ENCODE data around the gene FCN2. TPM values are rescaled to one million over a fixed set of nuclear protein-coding genes. Genes with fewer than 3 reads are reported as not detected.
"Not testable (repeated sequence)": the region's sequence is repeated elsewhere in the genome, so short reads cannot be mapped to it uniquely, and the experiment has no call there.

Gene FCN2
- total RNA-seq, 1 experiment from 2014 or later, result not detected

DNA sequence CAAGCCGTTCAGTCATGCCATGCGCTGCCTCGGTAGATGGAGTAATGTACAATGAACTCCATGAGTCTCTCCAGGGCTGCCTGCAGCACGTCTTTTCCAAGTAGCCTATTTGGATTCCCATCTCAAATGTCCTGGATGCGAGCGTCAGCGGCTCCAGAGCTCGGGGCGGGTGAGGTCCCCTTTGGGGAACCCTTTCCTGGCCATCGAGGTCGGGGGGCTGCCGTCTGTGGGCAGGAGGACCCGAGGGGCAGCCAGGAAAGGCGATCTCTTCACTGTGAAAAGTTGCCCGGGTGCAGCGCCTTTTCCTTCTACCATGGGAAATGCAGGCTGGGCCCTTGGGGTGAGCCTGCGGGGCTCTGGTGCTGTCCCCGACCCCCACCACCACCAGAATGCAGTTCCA lies 36.9 kb upstream of the FCN2 start:
- Histone ChIP-seq H3K27me3 (no peaks in the 10 kb centered on the region), H3K36me3 (peaks cover 18% of the 10 kb centered on the region), H3K4me3 (no peak overlapping the region), H3K9me3 (no peaks in the 10 kb centered on the region)
- DNase-seq, result no peak

DNA sequence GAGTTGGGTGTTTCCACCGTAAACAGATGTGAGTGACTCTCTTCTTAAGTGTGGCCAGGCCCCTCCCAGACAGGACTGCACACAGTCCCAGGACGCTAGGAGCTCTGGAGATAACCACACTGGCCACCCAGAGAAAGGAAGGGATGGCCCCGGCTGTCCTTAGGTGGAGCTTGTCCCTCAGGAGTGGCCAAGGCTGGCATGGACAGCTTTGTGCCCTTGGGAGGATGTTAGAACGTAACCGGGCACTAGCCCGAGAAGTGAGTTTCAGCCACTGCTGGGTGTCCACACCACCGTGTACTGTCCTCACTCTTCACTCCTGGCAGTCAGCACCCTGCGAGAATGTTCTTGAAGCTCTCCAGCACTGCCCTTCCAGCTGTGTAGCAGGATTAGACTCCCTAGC lies 35.8 kb upstream of the FCN2 start:
- no peak overlapping the region for H3K4me3 ChIP-seq
- peaks cover 18% of the 10 kb centered on the region for H3K36me3 ChIP-seq
- no peak for DNase-seq
- no peaks in the 10 kb centered on the region for H3K9me3 ChIP-seq
- no peaks in the 10 kb centered on the region for H3K27me3 ChIP-seq

DNA sequence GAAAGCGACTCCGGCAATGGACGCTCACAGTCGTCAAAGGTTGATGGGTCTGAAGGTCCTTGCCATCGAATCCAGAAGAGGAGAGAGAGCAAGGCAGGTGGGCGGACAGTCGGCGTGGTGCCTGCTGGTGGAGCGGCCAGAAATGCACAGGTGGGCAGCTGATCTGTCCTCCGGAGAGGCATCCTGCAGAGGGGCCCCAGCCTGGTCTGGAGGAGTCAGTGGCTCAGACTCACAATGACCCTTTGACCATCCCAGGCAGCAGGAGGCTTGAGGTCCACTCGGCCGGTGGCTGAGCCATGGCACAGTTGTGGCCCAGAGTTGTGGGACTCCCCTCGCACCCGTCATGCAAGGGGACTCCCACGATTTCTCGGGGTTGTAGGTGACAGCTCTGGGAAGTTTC lies 34.4 kb upstream of the FCN2 start:
- H3K9me3 ChIP-seq, result no peaks in the 10 kb centered on the region
- no peaks in the 10 kb centered on the region for H3K27me3 ChIP-seq
- DNase-seq, result no peak
- no peak overlapping the region for H3K4me3 ChIP-seq
- peaks cover 18% of the 10 kb centered on the region for H3K36me3 ChIP-seq

DNA sequence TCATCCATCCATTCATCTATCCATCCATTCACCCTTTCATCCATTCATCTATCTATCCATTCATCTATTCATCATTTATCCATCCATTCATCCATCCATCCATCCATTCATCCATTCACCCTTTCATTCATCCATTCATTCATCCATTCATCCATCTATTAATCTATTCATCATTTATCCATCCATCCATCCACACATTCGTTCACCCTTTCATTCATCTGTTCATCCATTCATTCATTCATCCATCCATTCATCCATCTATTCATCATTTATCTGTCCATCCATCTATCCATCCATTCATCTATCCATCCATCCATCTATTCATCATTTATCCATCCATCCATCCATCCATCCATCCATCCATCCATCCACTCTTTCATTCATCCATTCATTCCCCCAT lies 33.9 kb upstream of the FCN2 start:
- no peaks in the 10 kb centered on the region for H3K9me3 ChIP-seq
- no peak for DNase-seq

DNA sequence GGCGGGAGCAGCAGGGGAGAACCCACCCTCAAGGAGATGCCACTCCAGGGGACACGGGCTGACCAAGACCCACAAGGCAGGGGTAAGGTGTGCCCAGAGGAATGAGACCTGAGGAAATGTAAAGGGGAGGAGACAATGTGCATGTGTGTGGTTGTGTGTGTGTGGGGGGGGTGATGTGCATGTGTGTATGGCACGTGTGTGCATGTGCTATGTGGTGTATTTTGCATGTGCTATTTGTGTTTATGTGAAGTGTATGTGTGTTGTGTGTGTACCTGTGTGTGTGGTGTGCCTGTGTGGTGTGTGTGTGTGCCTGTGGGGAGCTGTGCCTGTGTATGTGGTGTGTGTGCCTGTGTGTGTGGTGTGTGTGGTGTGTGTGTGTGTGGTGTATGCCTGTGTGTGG lies 33.5 kb upstream of the FCN2 start:
- H3K27me3 ChIP-seq, result no peaks in the 10 kb centered on the region
- DNase-seq, result no peak
- H3K36me3 ChIP-seq, result peaks cover 15% of the 10 kb centered on the region
- no peak overlapping the region for H3K4me3 ChIP-seq
- H3K9me3 ChIP-seq, result no peaks in the 10 kb centered on the region

More for the DNA sequence above, 33.9 kb upstream of the FCN2 start:
- Histone ChIP-seq H3K27me3 (no peaks in the 10 kb centered on the region), H3K36me3 (peaks cover 18% of the 10 kb centered on the region), H3K4me3 (no peak overlapping the region)

DNA sequence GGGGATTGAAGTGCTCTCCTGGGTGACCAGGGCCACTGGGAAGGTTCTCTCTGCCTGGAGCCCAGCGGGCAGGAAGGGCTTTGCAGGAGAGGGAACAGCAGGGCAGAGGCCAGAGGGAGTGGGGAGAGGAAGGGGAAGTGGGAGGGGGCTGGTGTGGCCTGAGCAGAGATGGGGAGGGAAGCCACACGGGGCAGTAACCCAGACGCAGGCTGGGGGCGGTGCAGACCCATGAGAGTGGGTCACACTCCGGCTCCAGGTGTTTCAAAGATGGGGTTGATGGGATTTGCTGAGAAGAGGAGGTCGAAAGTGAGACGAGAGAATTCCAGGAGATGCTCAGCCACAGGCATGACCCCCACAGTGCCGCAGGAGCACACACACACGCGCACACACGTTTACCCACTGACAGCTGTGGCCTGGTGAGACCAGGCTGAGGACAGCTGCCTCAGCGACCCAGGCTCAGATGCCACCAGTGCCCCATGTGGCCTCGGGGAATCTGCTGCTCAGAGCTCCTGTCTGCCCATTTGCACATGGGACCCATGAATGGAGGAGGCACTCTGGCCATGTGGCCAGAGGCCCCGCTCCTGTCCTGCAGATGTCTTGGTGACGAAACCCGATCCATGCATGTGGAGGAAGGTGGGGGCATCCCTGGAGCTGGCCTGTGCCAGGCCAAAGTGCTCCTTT lies 32.7 kb upstream of the FCN2 start:
- DNase-seq, result no peak
- H3K9me3 ChIP-seq, result no peaks in the 10 kb centered on the region
- peaks cover 10% of the 10 kb centered on the region for H3K36me3 ChIP-seq

DNA sequence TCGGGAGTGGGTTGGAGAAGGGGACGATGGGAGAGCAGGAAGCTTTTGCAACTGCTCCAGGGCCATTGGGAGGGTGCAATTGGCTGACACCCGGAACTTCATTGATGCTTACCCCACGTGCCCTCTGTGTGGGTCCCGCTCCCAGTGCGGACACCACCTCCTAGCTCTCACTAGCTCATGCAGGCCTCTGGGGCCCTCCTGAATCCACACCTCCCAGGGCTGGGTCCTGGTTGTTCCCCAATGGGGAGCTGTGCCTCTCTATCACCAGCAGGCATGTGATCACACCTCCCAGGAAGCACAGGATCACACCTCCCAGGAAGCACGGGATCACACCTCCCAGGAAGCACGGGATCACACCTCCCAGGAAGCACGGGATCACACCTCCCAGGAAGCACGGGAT lies 32.1 kb upstream of the FCN2 start:
- Histone ChIP-seq H3K36me3 (peaks cover 6% of the 10 kb centered on the region), H3K27me3 (no peaks in the 10 kb centered on the region), H3K4me3 (no peak overlapping the region), H3K9me3 (no peaks in the 10 kb centered on the region)
- no peak for DNase-seq

More for the DNA sequence above, 32.7 kb upstream of the FCN2 start:
- H3K27me3 ChIP-seq, result no peaks in the 10 kb centered on the region
- H3K4me3 ChIP-seq, result no peak overlapping the region

DNA sequence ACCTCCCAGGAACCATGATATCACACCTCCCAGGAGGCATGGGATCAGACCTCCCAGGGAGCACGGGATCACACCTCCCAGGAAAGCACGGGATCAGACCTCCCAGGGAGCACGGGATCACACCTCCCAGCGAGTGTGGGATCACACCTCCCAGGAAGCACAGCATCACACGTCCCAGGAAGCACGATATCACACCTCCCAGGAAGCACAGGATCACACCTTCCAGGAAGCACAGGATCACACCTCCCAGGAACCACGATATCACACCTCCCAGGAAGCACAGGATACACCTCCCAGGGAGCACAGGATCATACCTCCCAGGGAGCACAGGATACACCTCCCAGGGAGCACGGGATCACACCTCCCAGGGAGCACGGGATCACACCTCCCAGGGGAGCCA lies 30.0 kb upstream of the FCN2 start:
- H3K4me3 ChIP-seq, result no peak overlapping the region
- DNase-seq, result no peak
- H3K9me3 ChIP-seq, result no peaks in the 10 kb centered on the region
- H3K27me3 ChIP-seq, result no peaks in the 10 kb centered on the region
- H3K36me3 ChIP-seq, result no peaks in the 10 kb centered on the region

DNA sequence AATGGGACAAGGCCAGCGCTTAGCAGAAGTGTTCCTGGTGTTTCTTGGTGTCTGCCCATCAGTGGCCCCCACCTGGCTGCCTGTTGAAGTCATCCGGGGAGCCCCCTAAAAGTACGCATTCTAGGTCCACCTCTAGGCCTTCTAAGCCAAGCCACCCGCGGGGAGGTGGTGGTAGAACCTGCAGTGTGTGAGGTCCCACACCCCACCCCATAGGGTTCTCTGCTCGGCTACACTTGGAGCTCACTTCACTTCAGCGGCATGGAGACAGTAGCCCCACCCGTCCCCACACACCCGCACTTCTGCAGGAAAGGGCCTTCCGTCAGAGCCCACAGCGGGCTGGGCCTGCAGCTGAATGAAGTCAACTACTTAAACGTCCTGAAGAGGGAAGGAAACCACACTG lies 29.6 kb upstream of the FCN2 start:
- DNase-seq, result no peak
- Histone ChIP-seq H3K27me3 (no peaks in the 10 kb centered on the region), H3K36me3 (no peaks in the 10 kb centered on the region), H3K9me3 (no peaks in the 10 kb centered on the region), H3K4me3 (no peak overlapping the region)

DNA sequence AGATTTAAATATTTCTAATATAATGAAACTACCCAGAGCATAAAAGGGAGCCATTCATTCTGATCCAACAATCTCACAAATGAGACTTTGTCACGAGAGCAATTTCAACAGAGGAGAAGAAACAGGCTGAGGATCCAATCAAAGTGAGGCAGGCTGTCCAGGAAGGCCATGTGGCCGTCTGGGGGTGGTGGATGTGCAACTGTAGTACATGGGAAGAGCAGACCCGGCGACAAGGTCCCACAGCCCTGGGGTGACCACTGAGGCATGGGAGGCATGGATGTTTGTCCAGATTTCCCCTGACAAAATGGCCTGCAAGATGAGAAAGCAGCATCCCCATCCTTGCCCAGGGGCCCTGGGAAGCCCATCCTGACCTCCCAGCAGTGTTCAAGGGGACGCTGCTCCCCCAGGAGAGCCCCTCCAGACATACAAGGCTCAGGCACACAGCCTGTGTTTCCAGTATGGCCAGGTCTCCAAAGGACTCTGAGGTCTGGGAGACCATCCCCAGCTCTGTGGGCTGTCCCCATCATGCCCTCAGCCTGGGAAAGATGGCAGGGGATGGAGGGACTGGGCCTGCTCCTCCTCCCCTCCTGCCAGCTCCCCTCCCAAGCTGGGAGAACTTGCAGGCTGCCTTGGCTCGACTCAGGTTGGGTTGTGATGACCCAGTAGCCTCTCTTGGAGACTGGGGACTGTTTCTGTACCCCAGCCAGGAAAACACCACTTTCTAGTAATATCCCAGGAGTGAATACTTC lies 27.5 kb upstream of the FCN2 start:
- Histone ChIP-seq H3K27me3 (no peaks in the 10 kb centered on the region), H3K4me3 (no peak overlapping the region), H3K36me3 (no peaks in the 10 kb centered on the region), H3K9me3 (no peaks in the 10 kb centered on the region)
- no peak for DNase-seq

DNA sequence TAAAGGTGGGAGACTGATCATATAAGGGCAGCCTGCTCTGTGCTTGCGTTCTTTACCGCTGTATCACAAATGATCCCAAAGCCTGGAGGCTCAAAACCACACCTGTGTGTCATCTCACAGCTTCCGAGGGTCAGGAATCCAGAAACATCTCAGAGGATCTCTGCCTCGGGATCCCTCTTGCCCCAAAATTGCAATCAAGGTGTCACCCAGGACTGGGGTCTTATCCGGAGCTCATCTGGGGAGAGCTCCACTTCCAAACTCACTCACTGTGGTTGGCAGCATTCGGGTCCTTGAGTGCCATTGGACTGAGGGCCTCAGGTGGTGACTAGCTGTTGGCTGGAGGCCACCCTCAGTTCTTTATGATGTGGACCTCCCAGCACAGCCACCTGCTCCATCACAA lies 26.7 kb upstream of the FCN2 start:
- no peaks in the 10 kb centered on the region for H3K36me3 ChIP-seq
- DNase-seq, result no peak
- H3K4me3 ChIP-seq, result no peak overlapping the region
- no peaks in the 10 kb centered on the region for H3K27me3 ChIP-seq
- no peaks in the 10 kb centered on the region for H3K9me3 ChIP-seq

DNA sequence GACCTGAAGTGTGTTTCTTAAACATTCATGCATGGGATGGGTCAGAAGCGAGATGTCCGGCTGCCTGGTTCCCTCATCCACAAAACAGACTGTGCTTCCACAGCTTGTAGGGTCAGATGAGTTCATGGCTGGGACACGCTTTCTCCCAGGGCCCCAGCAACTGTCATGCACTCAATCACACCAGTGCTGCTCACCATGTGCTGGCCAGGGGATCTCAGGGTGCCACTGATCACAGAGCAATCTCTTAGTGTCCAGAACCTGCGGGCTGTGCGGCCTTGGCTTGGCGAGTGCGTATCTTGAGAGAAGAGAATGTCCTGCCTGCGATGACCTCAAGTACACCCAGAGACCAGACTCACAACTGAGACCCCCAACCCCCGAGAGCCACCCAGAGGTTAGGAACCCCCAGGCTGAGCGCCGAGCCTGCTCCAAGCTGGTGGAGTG lies 26.0 kb upstream of the FCN2 start:
- DNase-seq, result no peak
- no peak overlapping the region for H3K4me3 ChIP-seq
- H3K9me3 ChIP-seq, result no peaks in the 10 kb centered on the region
- no peaks in the 10 kb centered on the region for H3K36me3 ChIP-seq
- no peaks in the 10 kb centered on the region for H3K27me3 ChIP-seq

DNA sequence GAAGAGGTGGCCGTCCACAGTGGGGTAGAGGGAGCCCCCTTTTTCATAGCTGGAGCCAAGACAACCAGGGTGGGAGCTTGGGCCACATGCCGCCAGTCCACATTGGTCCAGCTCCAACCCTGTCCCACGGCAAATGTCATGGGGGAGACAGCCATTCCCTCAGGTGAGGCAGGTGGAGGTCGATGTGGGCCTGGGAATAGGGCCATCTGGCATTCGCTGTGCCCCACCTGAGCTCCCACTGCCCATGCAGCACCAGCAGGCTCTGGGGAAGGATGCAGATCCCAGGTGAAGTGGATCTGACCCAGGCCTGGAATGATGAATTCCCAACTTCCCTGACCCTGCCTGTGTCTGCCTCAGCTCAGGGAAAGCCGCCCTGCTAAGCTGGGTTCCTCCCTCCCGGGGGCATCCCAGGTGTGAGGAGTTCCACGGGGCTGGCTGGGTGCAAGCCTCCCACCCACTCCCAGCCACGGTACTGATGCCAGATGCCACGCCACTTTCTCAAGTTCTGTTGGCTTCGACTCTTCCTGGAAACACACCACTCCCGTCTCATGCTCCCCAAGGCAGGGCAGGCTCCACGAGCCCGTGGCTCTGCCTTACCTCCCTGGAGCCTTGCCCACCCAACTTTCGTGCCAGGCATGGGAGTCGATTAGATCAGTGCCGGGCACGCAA lies 25.2 kb upstream of the FCN2 start:
- no peak overlapping the region for H3K4me3 ChIP-seq
- H3K9me3 ChIP-seq, result no peaks in the 10 kb centered on the region
- no peaks in the 10 kb centered on the region for H3K36me3 ChIP-seq
- no peaks in the 10 kb centered on the region for H3K27me3 ChIP-seq
- DNase-seq, result no peak

DNA sequence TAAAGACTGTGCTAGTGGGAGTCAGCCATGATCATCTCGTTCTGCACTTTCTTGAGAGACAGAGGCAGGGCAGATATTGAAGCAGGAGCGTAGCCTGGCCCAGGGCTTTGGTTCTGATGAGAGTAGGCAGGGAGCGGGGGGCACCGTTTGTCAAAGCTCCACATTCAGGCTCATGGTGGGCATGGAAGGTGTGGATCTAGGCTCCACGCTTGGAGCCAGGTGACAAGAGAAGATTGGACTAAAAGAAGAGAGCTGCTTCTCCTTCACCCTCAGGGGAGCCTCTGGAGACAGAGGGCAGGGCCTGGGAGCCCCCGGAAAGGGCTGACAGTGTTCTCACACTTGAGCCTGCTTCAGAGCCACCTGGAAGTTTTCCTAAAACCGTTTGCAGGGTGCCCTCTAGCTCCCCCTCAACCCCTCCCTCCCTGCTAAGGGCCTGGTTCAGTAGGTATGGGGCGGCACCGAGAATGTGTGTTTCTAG lies 24.7 kb upstream of the FCN2 start:
- Histone ChIP-seq H3K4me3 (no peak overlapping the region), H3K27me3 (no peaks in the 10 kb centered on the region), H3K36me3 (no peaks in the 10 kb centered on the region), H3K9me3 (no peaks in the 10 kb centered on the region)
- DNase-seq, result no peak

DNA sequence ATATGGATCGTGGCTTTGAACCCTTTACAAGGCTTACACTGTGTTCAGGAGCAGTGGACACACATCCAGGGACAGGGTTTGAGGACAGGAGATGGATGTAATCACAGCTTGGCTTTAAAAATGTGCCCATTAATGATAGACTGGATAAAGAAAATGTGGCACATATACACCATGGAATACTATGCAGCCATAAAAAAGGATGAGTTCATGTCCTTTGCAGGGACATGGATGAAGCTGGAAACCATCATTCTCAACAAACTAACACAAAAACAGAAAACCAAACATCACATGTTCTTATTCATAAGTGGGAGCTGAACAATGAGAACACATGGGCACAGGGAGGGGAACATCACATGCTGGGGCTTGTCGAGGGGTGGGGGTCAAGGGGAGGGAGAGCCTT lies 23.2 kb upstream of the FCN2 start:
- not testable (repeated sequence) for H3K36me3 ChIP-seq, DNase-seq, H3K4me3 ChIP-seq, H3K9me3 ChIP-seq, H3K27me3 ChIP-seq

DNA sequence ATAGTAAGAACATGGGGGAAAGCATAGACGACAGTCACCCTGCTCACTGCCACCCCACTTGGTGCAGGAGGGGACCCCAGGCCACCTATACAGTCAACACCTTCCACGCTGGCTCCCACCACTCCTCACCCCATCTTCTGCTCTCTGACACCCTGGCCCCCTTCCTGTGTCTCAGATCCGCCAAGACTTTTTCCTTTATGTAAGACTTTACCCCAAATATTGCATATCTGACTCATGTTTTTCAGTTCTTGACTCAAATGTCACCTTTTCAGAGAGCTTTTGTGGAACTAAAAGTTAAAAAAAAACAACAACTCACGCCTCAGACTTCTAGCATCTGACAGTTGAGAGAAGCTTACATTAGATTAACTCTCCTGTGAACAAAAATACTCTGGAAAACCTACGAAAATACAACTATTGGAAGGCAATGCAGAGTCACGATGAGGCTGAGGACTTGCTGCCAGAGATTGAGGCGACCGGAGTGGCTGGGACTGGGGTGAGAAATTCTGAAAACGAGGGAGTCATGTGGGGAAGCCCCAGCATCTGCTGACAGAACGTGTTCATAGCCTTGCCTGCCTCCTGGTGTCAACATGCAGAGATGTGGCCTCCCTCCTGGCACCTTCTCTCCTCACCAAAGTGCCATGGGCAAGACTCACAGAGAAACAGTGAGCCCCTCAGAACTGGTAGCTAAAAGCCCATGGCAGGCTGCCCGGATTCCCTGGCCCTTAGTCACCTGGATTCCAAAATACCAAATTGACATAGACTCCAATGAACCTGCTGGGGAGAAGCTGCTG lies 22.4 kb upstream of the FCN2 start:
- peak; percentile 82 for DNase-seq
- Histone ChIP-seq H3K9me3 (no peaks in the 10 kb centered on the region), H3K27me3 (no peaks in the 10 kb centered on the region), H3K4me3 (no peak overlapping the region), H3K36me3 (no peaks in the 10 kb centered on the region)

DNA sequence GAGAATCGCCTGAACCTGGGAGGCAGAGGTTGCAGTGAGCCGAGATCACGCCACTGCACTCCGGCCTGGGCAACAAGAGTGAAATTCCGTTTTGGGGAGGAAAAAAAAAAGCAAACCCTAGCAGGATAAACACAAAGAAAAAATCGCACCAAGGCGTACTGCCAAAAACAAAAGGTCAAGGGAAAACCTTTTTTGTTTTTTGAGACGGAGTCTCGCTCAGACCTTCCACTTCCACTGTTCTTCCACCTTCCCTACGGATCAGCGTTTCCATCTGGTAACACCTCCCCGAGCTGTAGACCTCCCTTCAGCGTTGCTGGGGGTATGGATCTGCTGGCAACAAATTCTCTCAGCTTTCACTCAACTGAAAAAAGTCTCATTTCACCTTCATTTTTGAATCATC lies 20.1 kb upstream of the FCN2 start:
- no peaks in the 10 kb centered on the region for H3K27me3 ChIP-seq
- no peaks in the 10 kb centered on the region for H3K9me3 ChIP-seq
- H3K36me3 ChIP-seq, result no peaks in the 10 kb centered on the region
- DNase-seq, result no peak
- no peak overlapping the region for H3K4me3 ChIP-seq

Measured in MG63 (cell line).